GM23338 (cell line): ENCODE results near the gene SPECC1. TPM values are rescaled to one million over a fixed set of nuclear protein-coding genes. Genes with fewer than 3 reads are reported as not detected.
A peak's percentile ranks its signal among the peaks of the same experiment; 100 is the strongest.

Source experiments
- ATAC-seq: fragments of 200-7000 bp; cut with Tn5 transposase; 3 replicates; pipeline ENCODE4 v1.9.1; 2020
- DNase-seq: peaks from one replicate; pipeline ENCODE4 v3.0.0-alpha.2; 2015; ENCODE audit warnings: low spot score
- H2AFZ ChIP-seq: fragments of 200-600 bp; sonication (generic); 2 replicates; pipeline ENCODE4 v1.8.0; 2016; ENCODE audit warnings: antibody characterized with exemption, mild to moderate bottlenecking, moderate library complexity
- H3F3A ChIP-seq: fragments of 200-600 bp; sonication (generic); replicated peaks from 2 replicates; pipeline ENCODE4 v1.8.0; 2017; ENCODE audit warnings: antibody characterized with exemption, mixed run types, low read depth
- H3K27ac ChIP-seq: fragments of 200-600 bp; sonication (generic); 2 replicates; pipeline ENCODE4 v1.6.1; 2016; ENCODE audit warnings: low read depth
- H3K27me3 ChIP-seq: fragments of 200-600 bp; sonication (generic); 2 replicates; pipeline ENCODE4 v1.8.0; 2016; ENCODE audit warnings: mild to moderate bottlenecking, mixed run types, moderate library complexity; ENCODE audit not compliant: insufficient read depth
- H3K36me3 ChIP-seq: fragments of 200-600 bp; sonication (generic); 2 replicates; pipeline ENCODE4 v1.8.0; 2016; ENCODE audit warnings: mild to moderate bottlenecking; ENCODE audit not compliant: insufficient read depth
- H3K4me1 ChIP-seq: fragments of 200-600 bp; sonication (generic); 2 replicates; pipeline ENCODE4 v1.8.0; 2016; ENCODE audit warnings: mild to moderate bottlenecking, moderate library complexity; ENCODE audit not compliant: insufficient read depth
- H3K4me2 ChIP-seq: fragments of 200-600 bp; sonication (generic); 2 replicates; pipeline ENCODE4 v1.7.1; 2017; ENCODE audit warnings: mixed run types
- H3K4me3 ChIP-seq: fragments of 200-600 bp; sonication (generic); 2 replicates; pipeline ENCODE4 v1.6.1; 2016; ENCODE audit warnings: mixed run types
- H3K79me2 ChIP-seq: fragments of 200-600 bp; sonication (generic); replicated peaks from 2 replicates; pipeline ENCODE4 v1.8.0; 2017; ENCODE audit warnings: mild to moderate bottlenecking; ENCODE audit not compliant: insufficient read depth
- H3K9me2 ChIP-seq: fragments of 200-600 bp; sonication (generic); 2 replicates; pipeline ENCODE4 v1.8.0; 2017; ENCODE audit not compliant: insufficient read depth
- H4K20me1 ChIP-seq: fragments of 200-600 bp; sonication (generic); replicated peaks from 2 replicates; pipeline ENCODE4 v1.8.0; 2017; ENCODE audit warnings: mild to moderate bottlenecking; ENCODE audit not compliant: insufficient read depth
- H3K27ac Mint-ChIP-seq: 2 replicates; pipeline ENCODE4 v1.8.0; 2020; ENCODE audit warnings: inconsistent platforms, mild to moderate bottlenecking, moderate library complexity, mixed read lengths
- H3K27me3 Mint-ChIP-seq: 3 replicates; pipeline ENCODE4 v1.8.0; 2022; ENCODE audit warnings: low read depth, mild to moderate bottlenecking, moderate library complexity, mixed read lengths, inconsistent platforms; ENCODE audit not compliant: insufficient read depth, poor library complexity
- H3K36me3 Mint-ChIP-seq: 3 replicates; pipeline ENCODE4 v1.8.0; 2021; ENCODE audit warnings: low read depth, mild to moderate bottlenecking, inconsistent platforms, moderate library complexity, mixed read lengths
- H3K4me1 Mint-ChIP-seq: 3 replicates; pipeline ENCODE4 v1.8.0; 2020; ENCODE audit warnings: mild to moderate bottlenecking, inconsistent platforms, mixed read lengths
- H3K4me3 Mint-ChIP-seq: 3 replicates; pipeline ENCODE4 v1.8.0; 2021; ENCODE audit warnings: moderate library complexity, mild to moderate bottlenecking, inconsistent platforms, mixed read lengths
- H3K9me3 Mint-ChIP-seq: 3 replicates; pipeline ENCODE4 v1.8.0; 2020; ENCODE audit warnings: moderate library complexity, mild to moderate bottlenecking, inconsistent platforms, mixed read lengths
- CREB1 ChIP-seq: fragments of 250-450 bp; sonication (Bioruptor Pico); IDR thresholded peaks from 2 replicates; pipeline ENCODE4 v1.5.0; 2020; ENCODE audit warnings: low read depth, mild to moderate bottlenecking, moderate library complexity
- CTCF ChIP-seq, 2 experiments: fragments of 200-600 bp in 1 of 2; sonication (generic) in 1 of 2; conservative IDR thresholded peaks; 2 replicates each; pipeline versions ENCODE4 v1.5.1 to v1.6.1; 2016 to 2017; ENCODE audit warnings: antibody characterized with exemption in 2 of 2, low read depth in 2 of 2, mild to moderate bottlenecking in 2 of 2, moderate library complexity in 1 of 2
- ETS1 ChIP-seq: IDR thresholded peaks from 2 replicates; pipeline ENCODE4 v1.6.1; 2016; ENCODE audit warnings: antibody characterized with exemption
- EZH2 ChIP-seq: fragments of 200-600 bp; sonication (generic); IDR thresholded peaks from one replicate; pipeline ENCODE4 v1.8.0; 2017; ENCODE audit warnings: antibody characterized with exemption, mild to moderate bottlenecking, low read depth; ENCODE audit not compliant: unreplicated experiment
- EZH2phosphoT487 ChIP-seq: fragments of 200-600 bp; sonication (generic); IDR thresholded peaks from one replicate; pipeline ENCODE4 v1.8.1; 2018; ENCODE audit warnings: antibody characterized with exemption; ENCODE audit not compliant: unreplicated experiment
- JUNB ChIP-seq: IDR thresholded peaks from one replicate; pipeline ENCODE4 v1.6.1; 2016; ENCODE audit warnings: antibody characterized with exemption; ENCODE audit not compliant: unreplicated experiment
- NANOG ChIP-seq: IDR thresholded peaks from 2 replicates; pipeline ENCODE4 v1.6.1; 2016; ENCODE audit warnings: antibody characterized with exemption, borderline replicate concordance
- POLR2AphosphoS5 ChIP-seq: IDR thresholded peaks from 2 replicates; pipeline ENCODE4 v1.6.1; 2016; ENCODE audit warnings: antibody characterized with exemption, low read depth
- REST ChIP-seq: IDR thresholded peaks from one replicate; pipeline ENCODE4 v1.6.1; 2018; ENCODE audit warnings: antibody characterized with exemption; ENCODE audit not compliant: unreplicated experiment
- STAT1 ChIP-seq: IDR thresholded peaks from one replicate; pipeline ENCODE4 v1.6.1; 2016; ENCODE audit warnings: antibody characterized with exemption; ENCODE audit not compliant: unreplicated experiment
- ZNF114 ChIP-seq: fragments of 250-450 bp; sonication (Bioruptor Pico); IDR thresholded peaks from 2 replicates; pipeline ENCODE4 v1.5.0; 2020; ENCODE audit warnings: mild to moderate bottlenecking, moderate library complexity
- ZNF331 ChIP-seq: fragments of 250-450 bp; sonication (Bioruptor Pico); IDR thresholded peaks from 2 replicates; pipeline ENCODE4 v1.5.0; 2020; ENCODE audit warnings: low read depth, mild to moderate bottlenecking, moderate library complexity
- ZNF462 ChIP-seq: fragments of 250-450 bp; sonication (Bioruptor Pico); IDR thresholded peaks from 2 replicates; pipeline ENCODE4 v1.5.0; 2020; ENCODE audit warnings: mild to moderate bottlenecking, moderate library complexity
- polyA plus RNA-seq: library from polyadenylated mRNA; unstranded; fragments of >200 nt; fragmentation: Nextera tagmentation; extraction: Ambion mirVana; gene quantifications from 2 replicates; pipeline ENCODE4 v1.2.1, GENCODE V29; 2016
- total RNA-seq: library from RNA; depleted of rRNA; stranded (reverse); fragments of >200 nt; shearing (Covaris generic); gene quantifications from 2 replicates; pipeline ENCODE4 v1.2.3, GENCODE V29; 2014

SPECC1 gene
- total and polyA plus RNA-seq, 2 experiments from 2014 or later: 42.6 to 101 TPM

GRCh38 chr17:19977293-19978208 is 31.6 kb upstream of the SPECC1 start, which contains the start of gene AKAP10:
TSS of gene AKAP10 (minus strand) at chr17:19977828. CDS start at chr17:19977679, 149 bp downstream.
- DNase-seq (peak; percentile 97), ATAC-seq (peak; percentile 84)
- H3K9me3 Mint-ChIP-seq: peaks cover 23% of the 10 kb centered on the region
- peaks cover 17% of the 10 kb centered on the region for H3K27me3 Mint-ChIP-seq
- H3K4me3 ChIP-seq: peak within 1 kb of the TSS; percentile 76
- H3K36me3 ChIP-seq: no peaks in the 10 kb centered on the region
- 0 out of 2 replicates have a peak, but pooled peaks cover 6% of the 10 kb centered on the region for H3F3A ChIP-seq
- H3K4me2 ChIP-seq: peak within 1 kb of the TSS; percentile 78
- peaks cover 33% of the 10 kb centered on the region for H3K36me3 Mint-ChIP-seq
- TF ChIP-seq STAT1: no peak
- no peak for TF ChIP-seq CTCF (conservative IDR thresholded peaks at IDR 0.05; ENCODE audit: low read depth in 2 of 2)
- TF ChIP-seq EZH2phosphoT487: no peak
- peak; percentile 66; the same call in 1 of the 2 replicates for TF ChIP-seq POLR2AphosphoS5
- peak; percentile 53 for TF ChIP-seq CREB1 (CRISPR knock-in tag)
- no peak for TF ChIP-seq EZH2
- TF ChIP-seq ETS1: peak; percentile 60
- no peak for TF ChIP-seq REST
- no peak for TF ChIP-seq ZNF331 (CRISPR knock-in tag)
- no peak for TF ChIP-seq JUNB
- TF ChIP-seq ZNF462 (CRISPR knock-in tag): no peak
- no peak for TF ChIP-seq NANOG
- TF ChIP-seq ZNF114 (CRISPR knock-in tag): no peak
- H3K79me2 ChIP-seq: peaks cover 50% of the 10 kb centered on the region
- H2AFZ ChIP-seq: peak within 1 kb of the TSS; percentile 92
- no peaks in the 10 kb centered on the region for H3K27me3 ChIP-seq
- H3K9me2 ChIP-seq: 0 out of 2 replicates have a peak, but pooled peaks cover 7% of the 10 kb centered on the region
- peaks cover 8% of the 10 kb centered on the region; the same call in 2 of the 3 replicates for H3K4me1 Mint-ChIP-seq
- no peaks in the 10 kb centered on the region for H3K4me1 ChIP-seq
- peak within 1 kb of the TSS; percentile 99 for H3K27ac ChIP-seq
- peak within 1 kb of the TSS; percentile 97 for H3K27ac Mint-ChIP-seq
- peaks cover 17% of the 10 kb centered on the region for H4K20me1 ChIP-seq
- H3K4me3 Mint-ChIP-seq: peak within 1 kb of the TSS; percentile 94
